TTC549 (cell line): ENCODE measurements around the gene SEMA7A.
A peak's percentile ranks its signal among the peaks of the same experiment; 100 is the strongest.

Source experiments
- FAIRE-seq: peaks from 2 replicates; lab custom pipeline; 2012; peaks lifted over from hg19 to GRCh38; lab: Jason Lieb, UNC

SEMA7A gene

DNA sequence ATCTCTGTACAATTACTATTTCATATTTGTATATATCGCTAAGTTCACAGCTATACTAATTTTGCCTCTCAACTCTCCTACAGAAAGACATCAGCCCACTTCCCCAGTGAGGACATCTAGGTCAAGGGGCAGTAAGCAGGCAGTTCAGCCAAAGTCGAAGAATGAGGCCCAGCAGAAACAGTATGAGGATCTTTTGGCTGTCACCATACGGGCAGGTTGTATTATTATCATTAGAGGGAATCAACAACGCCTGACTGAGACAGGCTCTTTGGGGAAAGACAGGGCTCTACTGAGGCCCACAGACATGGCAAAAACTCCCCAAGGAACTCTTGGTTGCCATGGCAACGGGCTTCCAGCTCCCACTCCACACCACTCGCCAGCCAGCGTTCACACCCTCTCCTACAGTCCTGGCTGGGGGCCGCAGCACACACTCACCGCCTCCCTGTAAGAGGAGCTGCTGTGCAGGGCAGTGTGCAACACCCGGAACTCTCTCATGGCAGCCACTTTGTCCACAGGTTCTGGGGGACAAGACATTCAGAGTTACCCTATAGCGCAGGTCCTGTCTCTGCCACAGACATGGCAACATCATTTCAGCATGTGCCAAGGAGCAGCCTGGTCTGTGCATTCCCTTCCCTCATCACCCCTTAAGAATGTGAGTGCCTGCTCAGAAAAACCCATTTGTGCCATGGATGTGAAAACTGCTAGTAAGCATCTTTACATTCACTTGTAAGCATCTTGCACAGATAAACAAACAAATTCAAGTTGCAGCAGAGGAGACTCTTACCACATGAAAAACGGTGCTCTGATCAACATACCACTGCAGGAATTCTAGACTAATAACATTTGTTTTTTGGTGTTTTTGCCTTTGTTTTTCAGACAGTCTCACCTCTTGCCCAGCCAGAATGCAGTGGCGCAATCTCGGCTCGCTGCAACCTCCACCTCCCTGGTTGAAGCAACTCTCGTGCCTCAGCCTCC is 18.4 kb upstream of the SEMA7A start:
- no peak for FAIRE-seq

DNA sequence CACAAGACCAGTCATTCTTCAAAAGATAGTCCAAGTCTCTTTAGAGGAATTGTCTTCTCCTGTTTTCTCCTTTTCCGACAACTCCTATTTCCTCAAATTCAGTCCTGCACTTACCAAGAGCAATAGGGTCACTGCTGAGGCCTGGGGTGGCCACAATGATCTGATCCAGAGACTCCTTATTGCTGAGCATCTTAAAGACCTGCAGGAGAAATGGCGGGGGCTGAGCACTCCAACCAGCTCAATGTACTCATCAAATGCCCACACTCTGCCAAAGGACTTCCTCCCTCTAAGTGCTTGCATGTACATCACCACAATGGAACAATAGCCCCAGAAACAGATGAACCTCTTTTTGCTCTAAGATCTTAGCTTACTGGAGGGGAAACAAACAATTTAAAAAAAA is 17.6 kb upstream of the SEMA7A start:
- no peak for FAIRE-seq

DNA sequence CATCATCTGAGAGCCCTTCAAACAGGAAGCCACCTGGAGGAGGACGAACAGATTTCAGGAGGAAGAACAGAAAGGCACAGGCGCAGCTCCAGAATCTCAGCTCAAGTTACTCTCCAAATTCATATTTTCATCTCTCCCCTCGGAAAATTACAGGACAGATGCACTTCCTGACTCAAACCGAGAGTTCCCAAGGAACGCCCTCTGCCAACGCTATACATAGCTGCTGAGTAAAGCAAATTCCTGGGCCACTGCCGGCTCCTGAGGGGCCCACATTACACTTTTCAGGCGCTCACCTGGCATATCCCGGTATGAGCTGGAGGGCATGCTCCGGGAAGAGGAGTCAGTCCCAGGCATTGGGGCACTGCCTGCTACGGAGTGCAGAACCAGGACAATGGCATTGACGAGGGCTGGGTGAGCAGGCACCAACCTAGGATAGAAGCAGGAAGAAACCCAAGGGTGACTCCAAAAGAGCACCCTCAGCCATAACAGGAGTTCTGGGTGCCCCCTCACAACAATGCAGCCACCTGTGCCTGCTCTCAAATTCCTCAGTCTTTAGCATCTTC is 16.0 kb upstream of the SEMA7A start:
- no peak for FAIRE-seq

DNA sequence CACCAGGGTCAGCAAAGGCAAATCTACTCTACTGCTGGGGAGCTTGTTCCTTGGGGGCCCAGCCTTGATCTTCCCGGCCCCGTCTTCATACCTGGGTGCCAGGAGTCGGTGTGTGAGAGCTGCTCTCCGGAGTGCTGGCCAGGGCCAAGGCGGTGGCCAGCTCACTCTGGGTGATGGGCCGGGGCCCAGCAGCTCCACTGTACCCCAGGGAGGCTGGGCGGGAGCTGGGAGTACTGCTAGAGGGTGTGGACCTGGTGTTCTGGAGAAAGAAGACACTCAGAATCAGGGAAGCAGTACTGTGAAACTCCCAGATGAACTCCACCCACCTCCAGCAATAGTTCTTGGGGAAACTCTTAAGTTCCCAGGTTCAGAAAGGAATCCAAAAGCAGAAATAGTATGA is 15.3 kb upstream of the SEMA7A start:
- no peak for FAIRE-seq

DNA sequence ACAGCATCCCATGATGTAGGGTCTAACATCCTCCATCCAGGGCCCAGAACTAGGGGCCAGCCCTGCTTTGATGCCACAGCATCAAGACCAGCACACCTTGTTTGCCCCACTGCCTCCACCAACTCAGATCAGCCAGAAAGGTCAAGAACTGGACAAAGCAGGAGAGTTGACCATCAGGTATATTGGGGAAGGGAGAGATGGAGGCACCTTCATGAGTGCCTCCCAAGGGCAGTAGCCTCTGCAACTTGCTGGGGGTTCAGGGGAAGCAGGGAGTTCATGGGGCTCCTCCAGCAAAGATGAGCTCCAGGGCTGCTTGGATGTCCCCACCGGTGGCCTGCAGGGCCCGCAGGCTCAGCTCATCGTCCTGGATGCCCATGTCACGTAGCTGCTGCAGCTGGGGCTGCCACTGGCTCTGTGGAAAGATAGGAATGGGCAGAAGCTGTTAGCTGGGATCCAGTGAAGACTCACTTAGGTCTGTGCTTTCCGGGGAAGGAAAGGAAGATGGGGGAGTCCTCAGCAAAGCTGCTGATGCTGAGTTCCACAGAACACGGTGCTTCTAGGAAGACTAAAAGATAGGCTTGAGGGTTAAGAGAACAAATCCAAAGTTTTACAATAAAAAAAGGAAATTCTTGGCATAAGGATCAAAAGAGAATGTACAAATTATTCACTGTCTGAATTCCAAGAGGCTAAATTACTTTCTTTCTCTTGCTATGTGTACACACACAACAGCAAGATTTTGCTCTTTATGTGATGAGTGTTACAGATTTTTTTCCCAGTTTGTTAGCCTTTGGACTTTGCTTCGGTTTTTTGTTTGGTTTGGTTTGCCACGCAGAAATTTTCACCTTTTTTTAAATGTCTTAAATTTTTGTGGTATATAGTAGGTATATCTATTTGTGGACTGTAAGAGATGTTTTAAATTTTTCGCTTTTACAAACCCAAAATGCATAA is 12.3 kb upstream of the SEMA7A start:
- FAIRE-seq: no peak

DNA sequence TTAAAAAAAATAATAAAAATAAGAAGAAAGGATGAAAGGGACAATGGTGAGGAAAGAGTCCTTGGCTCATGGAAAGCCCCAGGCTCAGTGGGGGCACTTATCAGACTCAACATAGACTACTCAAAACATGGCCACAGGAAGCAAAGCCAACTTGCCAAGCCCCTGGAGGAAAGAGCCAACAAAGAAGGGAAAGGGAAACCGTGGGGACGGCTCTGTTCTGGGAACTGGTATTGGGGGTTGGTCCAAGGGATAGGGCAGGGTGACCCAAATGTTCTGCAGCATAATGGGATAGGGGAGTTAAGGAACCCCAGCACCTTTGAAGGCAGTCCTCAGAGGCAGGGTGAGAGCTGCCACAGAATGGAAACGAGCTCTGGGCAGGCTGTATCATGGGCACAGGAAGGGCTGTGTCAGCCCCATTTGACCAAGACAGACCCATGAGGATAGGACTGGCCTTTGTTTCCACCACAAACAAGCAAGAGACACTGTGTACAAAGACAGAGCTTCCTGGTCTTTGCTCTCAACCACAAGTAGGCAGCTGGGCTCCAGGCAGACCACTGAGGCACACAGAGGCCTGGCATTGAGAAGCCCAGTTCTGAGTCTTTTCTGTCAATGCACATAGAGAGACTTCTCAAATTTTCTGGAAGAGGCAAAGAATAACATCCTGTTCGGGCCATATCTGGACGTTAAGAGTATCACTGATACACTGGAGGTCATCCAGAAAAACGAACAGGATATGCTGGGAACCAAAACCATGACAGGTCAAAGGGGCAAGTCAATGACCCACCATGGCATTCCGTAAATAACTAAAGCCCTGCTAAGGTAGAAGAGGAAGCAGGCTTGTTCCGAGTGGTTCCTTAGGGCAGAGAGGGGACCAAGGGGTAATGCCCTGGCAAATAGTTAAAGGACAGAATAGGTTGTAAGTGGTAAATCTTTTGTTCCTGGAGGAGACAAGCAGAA is 10.6 kb upstream of the SEMA7A start:
- FAIRE-seq: no peak

DNA sequence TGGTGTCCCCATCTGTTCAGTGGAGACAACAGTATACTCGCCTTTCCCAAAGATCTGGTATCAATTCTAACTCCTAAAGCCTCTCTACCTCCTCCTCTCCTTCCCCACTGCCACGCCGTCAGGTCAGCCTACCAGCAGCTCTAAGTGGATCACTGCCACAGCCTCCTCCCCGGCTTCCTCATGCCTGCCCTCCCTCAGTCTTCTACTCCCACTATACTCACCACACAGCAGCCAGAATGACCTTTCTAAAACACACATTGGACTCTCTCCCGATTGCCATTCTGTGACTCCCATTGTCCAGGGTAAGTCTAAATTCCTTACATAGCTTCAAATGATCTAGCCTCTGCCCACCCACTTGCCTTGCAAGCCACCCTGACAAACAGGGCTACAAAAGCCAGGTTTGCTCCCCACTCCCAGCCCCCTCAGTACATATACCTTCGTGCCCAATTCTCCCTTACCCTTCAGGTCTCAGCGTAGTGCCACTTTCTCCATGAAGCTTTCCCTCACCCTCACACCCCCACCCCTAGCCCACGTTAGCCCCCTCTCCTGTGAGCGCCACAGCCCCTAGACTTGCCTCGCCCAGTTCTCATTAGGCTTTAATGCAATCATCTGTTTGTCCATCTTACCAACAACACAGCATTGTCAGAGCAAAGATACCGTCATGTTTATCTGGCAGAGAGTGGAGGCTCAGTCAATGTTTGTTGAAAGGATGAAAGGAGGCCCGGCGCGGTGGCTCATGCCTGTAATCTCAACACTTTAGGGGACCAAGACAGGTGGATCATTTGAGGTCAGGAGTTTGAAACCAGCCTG is 9.5 kb upstream of the SEMA7A start:
- no peak for FAIRE-seq

DNA sequence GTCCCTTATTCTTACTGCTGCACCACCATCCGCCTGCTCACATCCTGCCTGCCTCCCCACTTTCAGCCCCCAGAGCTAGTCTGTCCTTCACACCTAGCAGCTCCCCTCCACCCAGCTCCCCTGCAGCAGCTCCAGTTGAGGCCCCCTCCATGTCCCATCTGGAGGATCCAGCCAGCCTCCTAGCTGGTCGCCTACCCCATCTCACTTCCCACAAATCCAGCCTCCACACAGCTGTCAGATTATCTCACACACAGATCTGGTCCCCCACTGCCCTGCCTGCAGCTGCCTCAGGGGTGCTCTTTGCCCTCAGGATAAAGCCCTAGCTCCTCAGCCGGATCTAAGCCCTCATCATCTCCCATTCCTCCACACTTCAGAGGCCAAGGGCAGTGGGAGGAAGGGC is 8.8 kb upstream of the SEMA7A start:
- FAIRE-seq: no peak

DNA sequence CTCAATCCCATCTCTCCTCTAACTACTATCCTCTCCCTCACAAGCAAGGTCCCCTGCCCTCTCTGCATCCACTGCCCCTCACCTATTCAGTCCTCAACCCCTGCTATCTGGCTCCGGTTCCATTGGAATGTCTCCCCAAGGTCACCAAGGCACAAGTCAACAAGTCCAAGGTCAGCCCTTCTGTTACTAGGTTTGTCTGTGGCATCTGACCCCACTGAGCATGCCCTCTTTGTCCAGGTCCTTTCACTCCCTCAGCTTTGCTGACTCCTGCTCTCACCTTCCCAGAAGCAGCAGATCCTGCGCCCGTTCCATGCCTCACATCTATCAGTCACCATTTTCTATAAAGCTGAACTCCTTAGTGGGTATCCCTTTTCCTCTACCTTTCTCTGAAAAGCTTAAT is 8.3 kb upstream of the SEMA7A start:
- no peak for FAIRE-seq

DNA sequence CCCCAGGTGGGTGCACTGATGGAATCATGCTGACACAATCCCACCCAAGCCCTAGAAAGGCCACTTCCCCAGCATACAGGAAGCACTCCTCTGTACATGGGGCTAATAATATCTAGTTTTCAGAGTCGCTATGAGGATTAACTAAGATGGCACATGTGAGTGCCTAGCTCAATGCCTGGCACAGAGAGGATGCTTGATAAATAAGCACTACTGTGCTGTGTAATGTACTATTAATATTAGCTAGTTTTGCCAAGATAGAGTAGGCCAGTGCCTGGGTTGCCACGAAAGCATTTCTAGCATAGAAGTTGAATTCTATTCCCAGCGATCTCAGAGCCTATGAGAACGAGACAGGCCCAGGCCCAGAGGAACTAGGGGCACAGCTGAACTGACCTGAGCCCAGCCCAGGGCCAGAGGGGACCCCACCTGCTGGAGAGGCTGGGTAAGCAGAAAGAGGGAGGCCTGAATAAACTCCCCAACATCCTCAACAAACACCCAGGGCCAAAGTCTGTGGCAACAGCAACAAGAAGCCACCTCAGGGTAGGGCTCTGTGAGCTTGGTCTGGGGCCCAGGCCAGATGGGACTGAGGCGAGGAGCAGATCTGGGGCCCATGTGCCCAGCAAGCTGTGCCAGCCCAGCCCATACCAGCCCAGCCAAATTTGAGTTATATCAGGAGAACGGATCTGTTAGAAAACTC is 7.6 kb upstream of the SEMA7A start:
- no peak for FAIRE-seq

DNA sequence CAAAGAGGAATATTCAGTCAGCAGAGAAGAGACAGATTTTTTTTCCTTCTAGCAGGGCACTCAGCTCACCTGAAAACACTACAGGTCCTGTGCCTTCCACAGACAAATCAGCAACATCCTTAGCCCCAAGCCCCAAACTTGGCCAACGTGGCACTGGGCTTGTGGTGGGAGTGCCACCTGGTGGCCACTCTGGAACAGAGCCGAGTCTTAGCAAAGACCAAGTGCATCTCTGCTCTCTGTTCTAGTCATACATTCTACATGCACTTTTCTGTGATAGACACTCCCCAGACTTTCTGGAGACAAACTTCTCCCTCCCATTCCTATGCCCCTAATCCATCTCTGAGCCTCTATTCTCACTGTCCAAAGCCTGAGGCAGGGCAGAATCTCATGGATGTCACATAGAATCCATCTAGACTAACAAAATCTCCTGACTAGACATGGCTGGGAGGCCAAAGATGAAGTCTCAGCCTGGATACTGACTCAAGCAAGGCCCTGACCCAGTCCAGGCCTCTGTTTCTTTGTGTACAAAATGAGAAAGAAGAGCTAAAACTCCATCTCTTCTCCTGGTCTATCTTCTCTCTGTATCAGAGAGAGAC is 5.1 kb upstream of the SEMA7A start:
- peak; percentile 41 for FAIRE-seq

DNA sequence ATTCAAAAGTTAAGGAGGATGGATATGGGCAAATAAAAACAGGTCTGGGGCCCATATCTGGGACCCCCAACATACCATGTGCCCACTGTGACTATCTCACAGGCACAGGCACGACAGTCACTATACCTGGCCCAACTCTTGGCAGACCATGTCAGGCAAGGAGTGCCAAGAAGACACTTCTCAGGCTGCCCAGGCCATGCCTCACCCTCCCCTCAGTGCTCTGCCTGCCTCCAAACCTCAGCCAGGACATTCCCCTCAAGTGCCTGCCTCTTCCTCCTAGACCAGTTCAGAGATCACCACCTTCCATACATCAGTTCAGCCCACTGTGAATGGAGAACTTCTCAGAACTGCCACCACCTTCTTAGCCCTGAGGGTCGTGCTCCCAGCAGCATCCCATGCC is 4.4 kb upstream of the SEMA7A start:
- FAIRE-seq: no peak

DNA sequence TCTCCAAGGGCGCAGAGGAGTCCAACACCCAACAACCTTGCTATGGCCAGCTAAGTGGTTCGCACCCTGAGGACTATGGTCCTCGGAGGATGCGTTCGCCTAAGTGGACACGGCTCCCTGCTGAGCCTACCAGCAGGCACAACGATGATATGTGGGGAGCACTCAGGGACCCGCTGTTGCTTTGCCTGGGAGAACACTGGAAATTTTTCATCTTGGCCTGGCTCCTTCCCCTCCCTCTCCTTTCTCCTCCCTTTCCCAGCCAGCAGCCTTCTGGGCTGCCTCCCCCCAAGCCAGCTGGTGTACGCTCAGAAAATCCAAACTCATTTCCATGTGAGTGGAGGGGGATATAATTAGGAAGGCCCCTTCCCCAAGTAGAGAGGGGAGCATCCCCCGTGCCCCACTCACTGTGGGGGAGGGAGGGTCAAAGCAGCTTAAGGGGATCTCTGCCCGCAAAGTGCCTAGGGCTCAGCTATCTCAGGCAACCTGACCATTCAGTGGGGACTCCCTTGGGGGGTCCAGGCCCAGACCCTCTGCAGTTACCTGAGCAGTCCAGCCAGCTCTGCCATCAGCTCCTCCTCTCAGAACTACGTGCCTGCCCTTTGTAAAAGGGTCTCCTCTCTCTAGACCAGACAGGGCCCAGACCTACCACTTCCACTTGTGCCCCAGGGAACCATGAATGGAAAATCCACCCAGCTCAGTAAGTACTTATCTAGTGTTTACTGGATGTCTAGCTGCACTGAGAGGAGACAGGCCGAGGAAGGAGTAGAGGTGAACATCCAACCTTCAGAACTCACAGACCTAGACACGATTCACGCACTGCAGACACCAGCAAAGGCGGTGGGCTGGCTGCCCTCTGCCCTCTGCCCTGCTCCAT is 742 bp upstream of the SEMA7A start:
- FAIRE-seq: no peak

DNA sequence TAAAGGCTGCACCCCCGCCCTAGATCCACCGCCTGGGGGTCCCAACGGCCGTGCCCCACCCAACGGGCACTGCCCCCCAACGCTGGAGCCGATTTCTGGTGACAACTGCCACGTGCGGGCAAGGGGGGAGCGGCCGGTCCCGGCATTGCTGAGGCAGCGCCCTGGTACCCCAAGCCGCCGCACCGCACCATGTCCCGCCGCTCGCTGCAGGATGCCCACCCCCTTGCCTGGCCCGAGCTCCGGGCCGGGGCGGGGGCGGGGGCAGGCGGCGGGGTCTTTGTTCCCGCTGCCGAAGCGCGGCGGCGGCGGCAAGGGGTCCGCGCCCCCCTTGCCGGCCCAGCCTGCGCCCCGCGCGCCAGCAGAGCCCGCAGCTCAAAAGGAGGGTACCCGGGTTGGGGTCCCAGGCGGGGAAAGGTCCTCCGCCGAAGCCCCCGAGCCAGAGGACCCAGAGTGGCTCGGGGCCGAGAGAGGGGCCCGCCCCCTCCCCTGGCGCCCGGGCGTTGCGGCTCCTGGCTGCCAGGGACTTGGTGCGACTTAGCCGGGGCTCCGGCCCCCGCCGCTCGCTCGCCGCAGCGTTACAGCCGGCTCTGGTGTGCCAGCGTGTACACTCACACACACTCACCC is 678 bp downstream of the SEMA7A start:
- no peak for FAIRE-seq

DNA sequence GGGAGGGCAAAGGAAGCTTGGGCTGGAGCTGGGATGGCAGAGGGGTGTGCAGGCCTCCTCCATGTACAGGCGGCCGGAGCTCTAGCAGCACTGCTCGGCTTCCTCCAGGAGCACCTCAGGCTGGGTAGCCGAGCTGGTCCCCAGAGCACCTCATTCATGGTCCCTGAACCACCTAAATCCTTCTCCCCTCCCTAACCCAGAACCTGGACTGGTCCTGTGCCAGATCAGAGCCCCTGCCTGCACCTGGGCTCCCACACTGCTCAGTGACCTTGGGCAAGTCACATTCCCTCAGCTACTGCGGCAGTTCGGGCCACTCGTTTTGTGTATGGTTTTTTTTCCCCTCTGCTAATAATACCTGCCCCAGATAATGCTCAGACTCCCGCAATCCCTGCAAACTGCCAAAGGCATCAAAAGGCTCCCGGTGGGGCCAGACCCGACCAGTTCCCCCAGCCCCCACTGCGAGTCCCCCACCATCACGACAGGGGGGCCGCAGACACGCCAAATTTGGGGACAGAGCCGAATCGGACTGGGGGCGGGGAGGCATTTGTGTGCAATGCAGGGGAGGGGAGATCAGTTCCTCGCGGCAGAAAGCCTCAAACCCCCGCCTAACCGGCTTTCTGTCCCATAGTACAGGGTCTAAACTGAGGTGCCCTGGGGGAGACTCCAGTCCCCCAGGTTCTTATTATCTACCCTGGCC is 1.3 kb downstream of the SEMA7A start:
- FAIRE-seq: no peak

DNA sequence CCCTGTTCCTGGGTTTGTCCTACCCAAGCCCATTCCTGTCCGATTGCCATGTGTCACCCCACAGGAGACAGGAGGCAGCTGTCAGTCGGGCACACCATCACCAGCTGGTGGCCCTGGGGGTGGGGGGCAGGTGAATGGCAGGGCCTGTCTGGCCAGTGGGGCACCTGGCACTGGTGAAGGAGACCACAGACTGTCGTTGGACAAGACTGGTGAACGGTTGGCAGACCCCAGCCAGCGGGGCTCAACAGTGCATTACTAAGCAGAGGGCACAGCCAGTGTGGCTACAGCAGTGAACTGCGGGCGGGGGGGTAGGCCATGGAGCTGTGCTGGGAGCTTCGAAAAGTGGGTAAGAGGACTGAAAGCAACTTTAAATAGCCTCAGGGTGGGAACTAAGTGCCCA is 2.1 kb downstream of the SEMA7A start:
- no peak for FAIRE-seq

DNA sequence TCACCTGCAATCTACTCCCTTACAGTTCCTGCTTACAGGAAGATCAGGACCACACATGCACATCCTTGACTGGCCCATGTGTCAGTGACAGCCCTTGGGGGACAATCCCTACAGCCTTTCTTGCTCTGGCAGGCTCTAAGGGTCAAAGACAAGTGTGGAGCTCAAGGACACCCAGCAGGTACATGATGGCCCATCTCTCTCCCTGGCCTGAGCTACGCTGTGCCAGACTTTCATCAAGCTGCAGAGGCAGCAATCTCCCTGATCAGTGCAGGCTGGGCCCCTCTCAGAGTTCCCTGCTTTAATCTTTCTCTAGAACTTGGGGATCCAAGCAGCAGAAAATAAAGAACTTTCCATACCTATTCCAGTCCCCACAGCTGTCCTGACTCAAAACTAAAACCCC is 2.6 kb downstream of the SEMA7A start:
- no peak for FAIRE-seq

DNA sequence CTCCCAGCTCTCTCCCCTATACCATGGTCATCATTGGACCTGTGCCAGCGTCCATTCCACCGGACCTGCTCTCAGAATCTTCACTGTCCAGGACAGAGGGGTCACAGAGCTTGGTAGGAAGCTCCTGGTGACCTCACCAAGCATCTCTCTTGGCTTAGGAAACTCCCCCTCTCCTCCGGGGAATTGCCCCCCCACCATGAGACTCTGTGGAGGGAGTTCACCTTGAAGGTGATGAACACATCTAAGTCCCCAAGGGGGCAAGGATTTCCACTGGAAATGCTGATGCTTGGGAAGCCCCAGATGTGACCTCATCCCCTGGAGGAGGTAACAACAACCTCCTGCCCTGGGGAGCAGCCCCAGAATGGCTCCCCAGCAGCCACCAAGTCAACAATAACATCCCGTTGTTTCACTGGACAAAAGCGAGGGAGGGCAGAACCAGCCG is 3.2 kb downstream of the SEMA7A start:
- FAIRE-seq: no peak
